ENCODE measurements around the gene PDCD2L.

DNA sequence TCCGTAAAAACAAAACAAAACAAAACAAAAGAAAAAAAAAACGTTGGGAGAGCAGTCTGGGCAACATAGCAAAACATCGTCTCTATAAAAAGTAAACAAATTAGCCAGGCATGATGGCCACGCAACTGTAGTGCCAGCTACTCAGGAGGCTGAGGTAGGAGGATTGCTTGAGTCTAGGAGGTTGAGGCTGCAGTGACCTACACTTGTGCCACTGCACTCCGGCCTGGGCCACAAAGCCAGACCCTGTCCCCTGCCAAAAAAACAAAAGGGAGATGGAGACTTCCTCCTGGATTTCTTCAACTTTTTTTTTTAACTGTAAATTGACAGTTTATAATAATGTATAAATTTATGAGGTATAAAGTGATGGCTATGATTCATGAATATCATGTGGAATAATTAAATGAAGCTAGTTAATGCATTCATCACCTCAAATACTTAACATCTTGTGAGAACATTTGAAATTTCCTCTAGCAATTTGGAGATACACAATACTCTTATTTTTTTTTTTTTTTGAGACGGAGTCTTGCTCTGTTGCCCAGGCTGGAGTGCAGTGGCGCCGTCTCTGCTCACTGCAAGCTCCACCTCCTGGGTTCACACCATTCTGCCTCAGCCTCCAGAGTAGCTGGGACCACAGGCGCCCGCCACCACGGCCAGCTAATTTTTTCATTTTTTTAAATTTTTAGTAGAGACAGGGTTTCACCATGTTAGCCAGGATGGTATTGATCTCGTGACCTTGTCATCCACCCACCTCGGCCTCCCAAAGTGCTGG, 1.9 kb downstream of the PDCD2L start:
- TF ChIP-seq CTCF (IDR thresholded peaks at IDR 0.05; ENCODE audit: poor library complexity, severe bottlenecking) (no peak), POLR2AphosphoS5 (IDR thresholded peaks at IDR 0.05) (no peak)
